SJSA1 (cell line): ENCODE measurements around the gene NFX1. TPM values are rescaled to one million over a fixed set of nuclear protein-coding genes. Genes with fewer than 3 reads are reported as not detected.

ENCODE experiments used
- DNase-seq, 2 experiments: peaks; one replicate each; pipeline ENCODE4 v3.0.0-alpha.2; 2015 to 2020; ENCODE audit warnings: low spot score in 2 of 2, low read depth in 1 of 2
- H3K27ac ChIP-seq: fragments of 250-450 bp; sonication (Bioruptor Pico); 2 replicates; pipeline ENCODE4 v1.5.1; 2020; ENCODE audit warnings: mild to moderate bottlenecking, moderate library complexity
- H3K27me3 ChIP-seq: fragments of 250-450 bp; sonication (Bioruptor Pico); replicated peaks from 2 replicates; pipeline ENCODE4 v1.5.1; 2020; ENCODE audit warnings: mild to moderate bottlenecking, moderate library complexity
- H3K36me3 ChIP-seq: fragments of 250-450 bp; sonication (Bioruptor Pico); 2 replicates; pipeline ENCODE4 v1.5.1; 2020; ENCODE audit warnings: mild to moderate bottlenecking
- H3K4me1 ChIP-seq: fragments of 250-450 bp; sonication (Bioruptor Pico); replicated peaks from 2 replicates; pipeline ENCODE4 v1.6.1; 2021; ENCODE audit warnings: mild to moderate bottlenecking
- H3K4me3 ChIP-seq: fragments of 250-450 bp; sonication (Bioruptor Pico); 2 replicates; pipeline ENCODE4 v1.5.1; 2020; ENCODE audit warnings: mild to moderate bottlenecking
- H3K9me3 ChIP-seq: fragments of 250-450 bp; sonication (Bioruptor Pico); replicated peaks from 2 replicates; pipeline ENCODE4 v1.5.1; 2020; ENCODE audit warnings: mild to moderate bottlenecking
- total RNA-seq: library from RNA; depleted of rRNA; stranded (reverse); fragments of >200 nt; shearing (Covaris generic); gene quantifications from 2 replicates; pipeline ENCODE4 v1.2.3, GENCODE V29; 2014

Gene NFX1
- total RNA-seq, 1 experiment from 2014 or later: 10.3 TPM

GRCh38 chr9:33256236-33256635 lies 34.1 kb upstream of the NFX1 start:
- Histone ChIP-seq H3K4me1 (no peaks in the 10 kb centered on the region), H3K27ac (no peak overlapping the region), H3K9me3 (no peaks in the 10 kb centered on the region), H3K4me3 (no peak overlapping the region), H3K36me3 (peaks cover 16% of the 10 kb centered on the region; the same call in 1 of the 2 replicates), H3K27me3 (no peaks in the 10 kb centered on the region)
- no peak for DNase-seq

- peaks cover 16% of the 10 kb centered on the region; the same call in 1 of the 2 replicates for H3K36me3 ChIP-seq
Observed at GRCh38 chr9:33257276-33257675, 33.0 kb upstream of the NFX1 start.

GRCh38 chr9:33260372-33260771 lies 29.9 kb upstream of the NFX1 start:
- no peaks in the 10 kb centered on the region for H3K27me3 ChIP-seq
- H3K9me3 ChIP-seq: no peaks in the 10 kb centered on the region
- H3K4me1 ChIP-seq: peaks cover 2% of the 10 kb centered on the region
- no peak for DNase-seq
- peaks cover 16% of the 10 kb centered on the region; the same call in 1 of the 2 replicates for H3K36me3 ChIP-seq
- no peak overlapping the region for H3K4me3 ChIP-seq
- H3K27ac ChIP-seq: no peak overlapping the region

More at GRCh38 chr9:33257276-33257675, 33.0 kb upstream of the NFX1 start:
- H3K4me3 ChIP-seq: no peak overlapping the region
- H3K9me3 ChIP-seq: no peaks in the 10 kb centered on the region
- H3K4me1 ChIP-seq: no peaks in the 10 kb centered on the region
- DNase-seq: no peak
- H3K27me3 ChIP-seq: no peaks in the 10 kb centered on the region
- H3K27ac ChIP-seq: no peak overlapping the region

GRCh38 chr9:33263131-33264002 lies 26.9 kb upstream of the NFX1 start:
- Histone ChIP-seq H3K4me1 (peaks cover 6% of the 10 kb centered on the region), H3K36me3 (peaks cover 21% of the 10 kb centered on the region), H3K27ac (peak overlapping the region; percentile 42; the same call in 1 of the 2 replicates), H3K9me3 (no peaks in the 10 kb centered on the region), H3K4me3 (peak overlapping the region; percentile 75), H3K27me3 (no peaks in the 10 kb centered on the region)
- DNase-seq: peak in 1 of 2 experiments; percentile 9

- H3K4me3 ChIP-seq: peak overlapping the region; percentile 75
- H3K9me3 ChIP-seq: no peaks in the 10 kb centered on the region
- peak overlapping the region; percentile 42; the same call in 1 of the 2 replicates for H3K27ac ChIP-seq
- H3K4me1 ChIP-seq: peaks cover 6% of the 10 kb centered on the region
- peaks cover 21% of the 10 kb centered on the region for H3K36me3 ChIP-seq
- no peak for DNase-seq
- H3K27me3 ChIP-seq: no peaks in the 10 kb centered on the region
Observed at GRCh38 chr9:33264003-33264472, 26.3 kb upstream of the NFX1 start.

GRCh38 chr9:33264473-33265177 lies 25.7 kb upstream of the NFX1 start, which contains the start of the genes BAG1 and CHMP5:
Gene BAG1 (minus strand): TSS chr9:33264708.
Gene CHMP5 (plus strand): TSS chr9:33265049. CDS start chr9:33265079, 30 bp downstream.
- peaks cover 6% of the 10 kb centered on the region for H3K4me1 ChIP-seq
- H3K9me3 ChIP-seq: no peaks in the 10 kb centered on the region
- peak within 1 kb of the TSS; percentile 75 for H3K4me3 ChIP-seq

GRCh38 chr9:33265211-33265865 lies 25.0 kb upstream of the NFX1 start:
- Histone ChIP-seq H3K9me3 (no peaks in the 10 kb centered on the region), H3K36me3 (peaks cover 12% of the 10 kb centered on the region), H3K4me3 (peak overlapping the region; percentile 75), H3K4me1 (peaks cover 6% of the 10 kb centered on the region), H3K27ac (peak overlapping the region; percentile 50), H3K27me3 (no peaks in the 10 kb centered on the region)
- DNase-seq: peak in 1 of 2 experiments; percentile 2

More at GRCh38 chr9:33264473-33265177, 25.7 kb upstream of the NFX1 start, which contains the start of the genes BAG1 and CHMP5:
- DNase-seq: peak; percentile 93 to 97
- Histone ChIP-seq H3K27me3 (no peaks in the 10 kb centered on the region), H3K36me3 (peaks cover 19% of the 10 kb centered on the region), H3K27ac (peak within 1 kb of the TSS; percentile 50)

GRCh38 chr9:33267151-33267767 lies 23.1 kb upstream of the NFX1 start:
- H3K4me3 ChIP-seq: no peak overlapping the region
- H3K27me3 ChIP-seq: no peaks in the 10 kb centered on the region
- H3K9me3 ChIP-seq: no peaks in the 10 kb centered on the region
- peaks cover 21% of the 10 kb centered on the region for H3K36me3 ChIP-seq
- DNase-seq: no peak
- H3K27ac ChIP-seq: no peak overlapping the region
- H3K4me1 ChIP-seq: peaks cover 6% of the 10 kb centered on the region

- no peaks in the 10 kb centered on the region for H3K27me3 ChIP-seq
- peaks cover 6% of the 10 kb centered on the region for H3K4me1 ChIP-seq
- DNase-seq: no peak
- H3K9me3 ChIP-seq: no peaks in the 10 kb centered on the region
- H3K4me3 ChIP-seq: no peak overlapping the region
- no peak overlapping the region for H3K27ac ChIP-seq
- H3K36me3 ChIP-seq: peaks cover 21% of the 10 kb centered on the region
Observed at GRCh38 chr9:33270146-33270545, 20.2 kb upstream of the NFX1 start.

GRCh38 chr9:33272061-33272460 lies 18.3 kb upstream of the NFX1 start:
- H3K27me3 ChIP-seq: no peaks in the 10 kb centered on the region
- H3K27ac ChIP-seq: no peak overlapping the region
- no peak overlapping the region for H3K4me3 ChIP-seq
- peaks cover 21% of the 10 kb centered on the region; the same call in 1 of the 2 replicates for H3K36me3 ChIP-seq
- no peaks in the 10 kb centered on the region for H3K4me1 ChIP-seq
- H3K9me3 ChIP-seq: no peaks in the 10 kb centered on the region
- no peak for DNase-seq

- no peak overlapping the region for H3K27ac ChIP-seq
- H3K4me3 ChIP-seq: no peak overlapping the region
- no peaks in the 10 kb centered on the region for H3K27me3 ChIP-seq
- DNase-seq: peak in 1 of 2 experiments; percentile 6
- H3K4me1 ChIP-seq: no peaks in the 10 kb centered on the region
- H3K36me3 ChIP-seq: peaks cover 22% of the 10 kb centered on the region
- no peaks in the 10 kb centered on the region for H3K9me3 ChIP-seq
Observed at GRCh38 chr9:33273266-33273971, 16.9 kb upstream of the NFX1 start.

- no peaks in the 10 kb centered on the region for H3K4me1 ChIP-seq
- no peak overlapping the region for H3K27ac ChIP-seq
- no peaks in the 10 kb centered on the region for H3K27me3 ChIP-seq
- H3K9me3 ChIP-seq: no peaks in the 10 kb centered on the region
- no peak for DNase-seq
- peaks cover 22% of the 10 kb centered on the region for H3K36me3 ChIP-seq
- H3K4me3 ChIP-seq: no peak overlapping the region
Observed at GRCh38 chr9:33273972-33274328, 16.4 kb upstream of the NFX1 start.
